HG02885 (cell line): ENCODE measurements around the gene RIMS4.

ENCODE experiments used
- ATAC-seq: cut with Tn5 transposase; IDR thresholded peaks from one replicate; pipeline ENCODE4 v1.9.1; 2021; ENCODE audit warnings: mild to moderate bottlenecking; ENCODE audit not compliant: unreplicated experiment, poor library complexity

The RIMS4 gene

DNA sequence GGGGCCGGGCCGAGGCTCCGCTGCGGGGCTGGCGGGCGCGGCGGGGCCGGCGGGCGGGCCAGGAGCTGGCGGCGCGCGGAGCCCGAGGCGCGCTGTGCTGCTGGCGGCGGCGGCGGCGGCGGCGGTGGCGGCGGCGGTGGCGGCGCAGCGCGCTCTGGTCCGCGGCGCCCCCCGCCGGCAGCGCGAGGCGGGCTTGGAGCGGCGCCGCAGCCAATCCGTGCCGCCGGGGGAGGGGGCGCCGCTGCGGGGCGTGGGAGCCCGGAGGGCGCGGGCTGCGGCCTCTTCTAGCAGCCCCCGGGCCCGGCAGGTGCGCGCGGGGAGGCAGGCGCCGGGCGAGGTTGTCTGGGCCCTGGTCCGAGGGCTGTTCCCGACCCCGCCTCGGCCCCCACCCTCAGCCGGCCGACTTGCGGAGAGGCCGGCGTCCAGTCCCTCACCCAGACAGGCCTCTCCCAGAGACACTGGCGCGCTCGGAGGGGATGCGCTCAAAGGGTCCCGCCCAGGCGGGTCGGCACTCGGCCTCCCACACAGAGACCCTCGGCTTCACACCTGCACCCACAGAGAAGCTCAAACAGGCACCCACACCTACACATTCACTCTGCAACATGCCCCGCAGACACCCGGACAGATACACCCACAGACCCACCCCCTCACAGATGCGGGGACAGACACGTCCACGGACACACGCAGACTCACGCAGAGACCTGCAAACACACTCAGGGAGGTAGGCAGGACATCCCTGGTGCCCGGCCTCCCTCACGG lies at the start of gene RIMS4:
RIMS4 (minus strand) TSS at position 156 of the 759 bp plus-strand sequence. CDS start 275 bp downstream, outside the sequence.
- no peak for ATAC-seq

DNA sequence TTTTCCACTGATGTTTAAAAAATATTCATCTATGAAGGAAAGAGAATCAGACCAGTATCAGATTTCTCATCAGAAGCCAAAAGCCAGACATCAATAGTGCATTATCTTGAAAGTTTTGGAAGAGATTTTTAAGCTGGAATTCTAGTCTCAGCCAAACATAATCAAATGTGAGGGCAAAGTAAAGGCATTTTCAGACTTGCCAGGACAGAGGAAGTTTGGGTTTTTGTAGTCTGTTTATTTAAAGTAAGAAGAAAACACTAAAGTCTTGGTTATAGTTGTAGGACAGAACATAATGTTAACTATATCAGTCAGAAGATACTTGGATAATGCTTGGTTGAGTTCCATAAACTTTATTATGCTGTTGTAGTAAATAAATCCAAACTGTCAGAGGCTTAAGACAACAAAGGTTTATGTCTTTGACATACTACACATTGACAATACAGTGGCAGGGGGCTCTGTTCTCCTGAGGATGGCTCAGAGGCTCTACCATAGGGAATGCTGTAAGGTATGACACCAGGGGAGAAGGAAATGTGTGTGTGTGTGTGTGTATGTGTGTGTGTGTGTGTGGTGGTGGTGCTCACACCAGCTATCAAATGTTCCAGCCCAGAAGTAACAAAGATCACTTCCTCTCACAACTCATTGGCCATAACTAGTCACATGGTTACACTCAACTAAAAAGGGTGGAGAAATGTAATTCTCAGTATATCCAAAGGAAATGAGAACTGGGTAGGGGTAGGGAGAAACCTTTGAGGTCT lies 48.4 kb upstream of the RIMS4 start:
- ATAC-seq, result no peak

DNA sequence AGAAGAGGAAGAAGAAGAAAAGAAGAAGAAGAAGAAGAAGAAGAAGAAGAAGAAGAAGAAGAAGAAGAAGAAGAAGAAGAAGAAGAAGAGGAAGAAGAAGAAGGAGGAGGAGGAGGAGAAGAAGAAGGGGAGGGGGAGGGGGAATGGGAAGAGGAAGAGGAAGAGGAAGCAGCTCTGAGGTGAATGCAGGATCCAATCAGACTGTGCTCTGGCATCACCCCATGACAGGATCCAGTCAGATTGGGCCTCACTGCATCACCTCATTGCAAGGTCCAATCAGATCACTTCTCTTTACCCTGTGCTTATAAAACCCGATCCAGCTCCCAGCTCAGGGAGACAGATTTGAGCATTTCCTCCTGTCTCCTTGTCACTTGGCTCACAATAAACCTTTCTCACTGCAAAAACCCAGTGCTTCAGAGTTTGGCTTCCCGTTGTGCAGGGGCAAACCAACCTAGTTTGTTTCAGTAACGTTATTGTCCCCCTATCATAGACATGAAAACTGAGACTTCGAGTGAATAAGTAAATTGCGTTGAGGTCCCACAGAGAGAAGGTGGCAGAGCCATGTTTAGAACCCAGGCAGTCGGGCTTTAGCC lies 46.6 kb upstream of the RIMS4 start:
- ATAC-seq, result no peak

DNA sequence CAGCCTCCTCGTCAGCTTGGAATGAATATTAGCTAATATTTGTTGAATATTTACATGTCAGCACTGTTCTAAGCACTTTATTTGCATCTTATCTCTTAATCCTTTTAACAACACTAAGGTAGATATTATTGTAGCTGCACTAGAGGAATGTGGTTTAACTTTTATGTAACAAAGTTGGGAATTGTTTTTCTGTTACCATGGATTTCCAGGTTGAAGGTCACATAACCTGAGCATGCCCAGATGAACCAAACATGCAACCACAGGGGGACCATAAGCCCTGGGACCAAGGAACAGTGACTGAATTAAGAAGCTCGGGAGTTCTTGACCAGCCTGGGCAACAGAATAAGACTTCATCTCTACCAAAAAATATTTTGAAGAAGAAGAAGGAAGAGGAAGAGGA lies 46.1 kb upstream of the RIMS4 start:
- no peak for ATAC-seq

DNA sequence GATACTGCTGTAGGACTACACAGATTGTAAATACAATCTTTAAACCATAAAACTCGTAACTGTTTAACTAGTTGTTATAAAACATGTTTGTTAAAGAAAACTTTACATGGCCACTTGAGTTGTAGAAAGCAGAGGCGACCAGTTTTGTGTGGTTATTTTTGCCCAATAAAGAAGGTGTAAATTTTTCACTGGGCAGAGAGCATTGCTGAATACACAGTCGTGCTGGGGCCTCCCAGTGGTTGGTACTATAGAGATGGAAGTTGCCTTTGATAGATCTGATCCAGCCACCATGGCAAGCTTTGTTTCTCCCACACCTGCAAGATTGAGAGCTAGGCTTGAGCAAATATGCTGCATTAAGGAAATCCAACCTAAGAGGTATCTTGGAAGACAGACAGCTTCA lies 41.2 kb upstream of the RIMS4 start:
- no peak for ATAC-seq

DNA sequence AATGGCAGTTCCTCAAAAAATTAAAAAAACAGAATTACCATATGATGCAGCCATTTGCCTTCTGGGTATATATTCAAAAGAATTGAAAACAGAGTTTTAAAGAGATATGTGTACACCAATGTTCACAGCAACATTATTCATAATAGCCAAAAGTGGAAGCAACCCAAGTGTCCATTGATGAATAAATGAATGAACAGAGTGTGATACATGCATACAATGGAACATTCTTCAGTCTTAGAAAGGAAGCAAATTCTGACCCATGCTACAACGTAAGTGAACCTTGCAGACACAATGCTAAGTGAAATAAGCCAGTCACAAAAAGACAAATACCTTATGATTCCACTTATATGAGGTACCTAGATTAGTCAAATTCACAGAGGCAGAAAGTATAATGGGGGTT lies 40.5 kb upstream of the RIMS4 start:
- ATAC-seq, result no peak

DNA sequence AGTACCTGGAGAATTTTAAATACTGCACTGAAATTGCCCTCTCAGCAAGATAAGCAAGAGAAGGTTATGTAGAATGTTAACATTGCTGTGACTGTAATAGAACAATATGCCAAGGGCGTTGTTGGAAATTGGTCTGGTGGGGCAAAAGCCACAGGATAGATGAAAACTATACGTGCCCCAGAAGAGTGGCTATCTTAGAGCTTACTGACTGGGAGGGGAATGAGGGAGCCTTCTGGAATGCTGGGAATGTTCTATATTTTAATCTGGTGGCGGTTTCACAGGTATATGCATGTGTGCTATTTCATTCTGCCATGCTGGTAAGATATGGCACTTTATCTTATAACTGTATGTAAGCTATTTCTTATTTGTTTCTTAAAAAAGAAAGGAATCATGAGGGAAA lies 39.9 kb upstream of the RIMS4 start:
- no peak for ATAC-seq

DNA sequence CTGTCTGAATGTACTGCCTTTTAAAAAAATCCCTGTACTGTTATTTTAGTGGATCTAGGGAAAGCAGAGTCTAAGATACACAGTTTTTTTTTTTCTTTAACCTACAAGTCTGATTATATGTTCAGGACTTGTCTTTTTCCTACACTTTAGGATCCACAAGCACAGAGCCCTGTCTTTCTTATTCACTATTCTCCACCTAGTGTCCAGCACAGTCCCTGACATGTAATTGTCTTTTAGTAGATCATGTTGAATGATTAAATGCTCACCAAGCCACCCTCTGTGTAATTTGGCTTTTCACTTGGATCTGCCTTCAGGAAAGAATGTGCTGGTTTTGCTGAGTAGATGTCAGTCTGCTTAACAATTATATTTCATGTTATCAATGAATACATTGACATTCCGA lies 39.4 kb upstream of the RIMS4 start:
- no peak for ATAC-seq

DNA sequence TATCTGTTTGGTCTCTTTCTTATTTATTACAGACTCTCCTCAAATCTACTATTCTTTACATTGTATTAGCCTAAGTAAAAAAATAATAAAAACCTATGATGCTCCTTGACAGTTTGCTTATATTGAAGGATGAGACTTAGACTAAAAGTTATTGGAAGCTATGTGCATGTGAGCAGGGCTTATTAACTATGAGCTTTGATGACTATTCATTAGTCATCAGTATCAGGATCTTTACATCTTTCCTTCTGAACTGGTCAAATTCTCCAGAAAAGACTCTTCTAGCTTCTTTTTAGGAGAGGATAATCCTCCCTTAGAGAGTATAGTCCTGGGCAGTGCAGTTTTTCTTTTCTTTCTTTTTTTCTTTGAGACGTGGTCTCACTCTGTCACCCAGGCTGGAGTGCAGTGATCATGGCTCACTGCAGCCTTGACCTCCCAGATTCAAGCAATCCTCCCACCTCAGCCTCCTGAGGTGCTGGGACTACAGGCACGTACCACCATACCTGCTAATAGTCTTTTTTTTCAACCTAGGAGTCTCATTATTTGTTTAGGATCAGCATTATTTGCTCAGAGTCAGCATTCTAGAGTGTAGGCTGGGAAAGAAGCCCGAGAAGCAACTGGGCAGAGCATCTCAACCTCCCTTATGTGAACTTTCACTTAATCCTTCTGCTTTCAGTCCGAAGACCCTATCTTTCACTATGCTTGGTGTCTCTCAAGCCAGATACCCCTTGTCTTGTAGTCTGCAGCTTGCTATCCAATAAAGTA lies 38.1 kb upstream of the RIMS4 start:
- no peak for ATAC-seq

DNA sequence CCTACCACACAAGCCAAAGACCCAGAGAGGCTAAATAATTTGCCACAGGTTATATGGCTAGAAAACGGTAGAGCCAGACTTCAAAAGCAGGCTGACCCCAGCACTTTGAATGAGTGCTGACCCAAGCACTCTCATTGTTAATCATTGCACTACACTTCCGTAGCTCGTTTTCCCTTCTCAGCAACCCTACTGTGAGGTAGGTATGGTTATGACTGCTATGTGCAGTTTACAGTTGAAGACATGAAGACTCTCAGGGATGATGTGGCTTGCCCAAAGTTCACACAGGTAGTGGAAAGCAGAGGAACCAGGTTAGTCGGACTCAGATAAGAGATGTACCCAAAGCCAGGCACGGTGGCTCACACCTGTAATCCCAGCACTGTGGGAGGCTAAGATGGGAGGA lies 33.5 kb upstream of the RIMS4 start:
- ATAC-seq, result no peak

DNA sequence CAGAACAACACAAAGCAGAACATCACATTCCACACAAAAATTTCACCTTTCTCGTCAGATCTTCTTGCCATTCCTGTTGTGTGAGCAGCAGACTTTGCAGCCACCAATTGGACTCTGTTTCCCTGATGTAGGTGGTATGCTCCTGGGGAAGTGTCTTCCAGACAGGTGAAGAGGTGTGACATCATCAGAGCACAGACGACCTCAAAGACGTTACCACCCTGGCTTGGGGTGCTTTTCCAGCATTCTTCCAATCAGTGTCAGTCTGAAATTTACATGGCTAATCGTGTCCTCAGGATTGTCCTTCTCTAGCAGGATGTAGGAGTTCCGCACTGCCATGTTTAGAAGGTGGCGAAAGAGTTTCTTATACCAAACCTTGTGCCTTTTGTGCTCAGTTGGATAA lies 31.6 kb upstream of the RIMS4 start:
- no peak for ATAC-seq

DNA sequence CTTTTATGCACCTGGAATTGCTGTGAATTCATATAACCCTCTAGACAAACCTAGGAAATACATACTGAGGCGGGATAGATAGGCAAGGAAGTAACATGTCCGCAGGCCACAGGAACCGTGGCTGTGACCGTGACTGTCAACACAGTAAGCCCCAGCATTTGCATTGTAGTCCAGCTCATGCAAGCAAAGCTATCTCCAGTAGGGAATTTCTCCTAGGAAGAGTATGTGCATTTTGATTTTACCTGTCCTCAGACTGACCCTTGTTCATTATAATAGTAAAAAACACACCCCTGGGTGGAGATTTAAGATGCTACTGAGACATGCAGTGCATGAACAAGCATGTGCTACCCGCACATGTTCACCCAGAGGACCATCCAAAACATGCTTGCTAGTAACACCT lies 30.5 kb upstream of the RIMS4 start:
- ATAC-seq, result no peak

DNA sequence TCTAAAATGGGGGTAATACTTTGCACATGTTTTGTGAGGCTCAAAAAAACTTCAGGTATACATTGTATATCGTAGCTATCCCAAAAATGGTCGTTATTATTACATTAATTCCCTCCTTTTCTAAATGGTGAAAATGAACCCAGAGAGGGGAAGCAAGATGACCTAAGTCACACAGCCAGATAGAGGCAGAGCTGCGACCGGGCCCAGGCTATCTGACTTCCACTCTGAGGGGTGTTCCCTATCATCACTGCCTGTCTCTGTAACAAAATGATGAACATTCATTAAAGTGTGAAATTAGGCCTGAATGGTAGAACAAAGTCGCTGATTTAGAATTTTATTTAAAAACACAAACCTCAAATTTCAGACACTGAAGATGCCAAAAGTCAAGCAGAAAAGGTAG lies 29.1 kb upstream of the RIMS4 start:
- no peak for ATAC-seq

DNA sequence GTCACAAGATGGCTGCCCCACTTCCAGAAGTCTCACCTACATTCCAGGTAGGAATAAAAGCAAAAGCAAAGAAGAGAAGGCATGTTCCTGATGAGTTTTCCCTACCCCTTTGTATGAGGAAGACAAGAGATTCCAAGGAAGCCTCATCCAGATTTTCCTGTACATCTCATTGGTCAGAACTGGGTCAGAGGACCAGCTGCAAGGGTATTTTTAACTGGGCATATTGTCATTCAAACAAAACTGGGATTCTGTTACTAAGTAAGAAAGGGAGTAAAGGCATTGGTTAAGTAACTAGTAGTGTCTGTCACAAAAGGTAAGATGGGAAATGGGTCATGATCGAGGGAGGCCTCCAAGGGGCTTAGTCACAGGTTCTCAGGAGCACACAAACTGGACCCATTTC lies 28.2 kb upstream of the RIMS4 start:
- ATAC-seq, result no peak

DNA sequence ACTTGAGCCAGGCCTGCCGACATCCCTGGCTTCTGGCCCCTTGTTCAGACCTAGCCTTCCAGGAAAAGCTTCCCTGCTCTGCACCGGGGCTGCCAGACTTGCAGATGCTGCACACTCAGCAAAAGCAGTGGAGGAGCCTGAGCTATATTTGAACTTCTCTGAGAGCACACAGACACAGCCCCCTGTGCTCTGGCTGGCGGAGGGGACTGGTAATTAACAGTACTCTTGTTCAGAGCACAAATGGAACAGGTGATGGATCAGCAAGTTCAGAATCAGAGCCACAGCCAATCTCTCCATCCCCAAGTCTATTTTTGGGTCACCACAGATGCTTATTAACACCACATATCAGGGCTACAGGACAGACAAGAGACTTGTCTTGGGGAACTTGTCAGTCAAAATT lies 27.6 kb upstream of the RIMS4 start:
- no peak for ATAC-seq

DNA sequence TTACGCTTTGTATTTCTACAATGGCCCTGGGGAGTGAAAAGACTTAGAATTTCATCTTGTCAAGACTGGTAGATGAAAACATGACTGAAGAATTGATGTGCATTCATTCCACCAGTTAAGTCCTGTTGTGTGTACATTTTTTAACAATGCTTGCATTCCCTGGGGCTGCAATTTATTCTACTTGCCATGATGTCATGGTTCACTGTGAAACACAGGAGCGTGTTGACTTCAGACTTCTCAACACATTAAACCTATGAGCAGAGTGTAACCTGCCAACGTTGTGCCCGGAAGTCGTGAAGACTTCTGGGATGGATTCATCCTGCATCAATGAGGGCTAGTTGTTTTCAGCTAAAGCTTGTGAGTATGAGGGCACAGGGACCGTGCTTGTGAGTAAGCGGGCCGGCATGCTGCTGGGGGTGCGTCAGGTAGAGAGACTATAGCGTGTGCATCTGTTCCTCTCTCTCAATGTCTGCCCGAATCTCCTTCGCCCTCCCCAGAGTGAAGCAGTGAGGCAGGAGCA lies 26.3 kb upstream of the RIMS4 start:
- ATAC-seq, result no peak

DNA sequence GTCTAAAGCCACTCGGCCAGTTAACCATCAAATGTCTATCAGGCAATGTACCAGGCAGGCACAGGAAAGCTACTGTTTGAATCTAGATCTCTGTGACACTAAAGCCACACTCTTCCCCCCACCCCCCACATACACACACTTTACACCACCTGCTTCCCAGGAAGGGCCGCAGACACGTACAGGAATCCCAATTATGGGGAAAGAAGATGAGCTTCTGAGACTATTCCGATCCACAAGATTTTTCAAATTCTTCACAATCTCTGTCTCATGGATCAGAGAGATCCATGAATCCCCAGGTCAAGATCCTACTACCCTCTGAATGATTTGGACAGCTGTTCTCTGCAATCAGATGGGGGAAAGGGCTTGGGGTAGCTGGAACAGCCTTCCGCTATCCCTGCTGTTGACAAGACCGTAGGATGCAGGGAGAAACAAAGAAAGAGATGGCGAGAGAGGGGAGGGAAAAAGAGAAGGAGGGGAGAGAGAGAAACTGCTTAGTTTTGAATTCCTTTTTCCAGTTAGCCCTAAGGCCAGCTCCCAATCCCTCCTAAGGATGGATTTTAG lies 25.4 kb upstream of the RIMS4 start:
- ATAC-seq, result no peak

DNA sequence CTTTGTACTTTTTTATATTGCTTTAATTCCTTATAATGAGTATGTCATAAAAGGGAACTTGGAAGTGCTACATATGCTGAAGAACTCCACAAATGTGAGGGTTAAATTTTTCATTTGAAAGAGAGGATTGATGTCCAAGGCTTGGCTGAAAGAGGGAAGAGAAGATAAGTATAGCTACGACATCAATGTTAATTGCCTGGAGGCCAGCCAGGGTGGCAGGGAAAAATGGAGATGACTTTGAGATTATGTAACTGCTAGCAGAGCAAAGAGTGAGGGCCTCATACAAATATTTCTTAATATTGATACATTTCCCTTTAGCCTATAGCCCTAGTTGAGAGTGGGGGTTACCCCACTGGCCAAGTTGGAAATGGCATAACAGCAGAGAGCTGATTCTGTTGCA lies 24.8 kb upstream of the RIMS4 start:
- ATAC-seq, result no peak

DNA sequence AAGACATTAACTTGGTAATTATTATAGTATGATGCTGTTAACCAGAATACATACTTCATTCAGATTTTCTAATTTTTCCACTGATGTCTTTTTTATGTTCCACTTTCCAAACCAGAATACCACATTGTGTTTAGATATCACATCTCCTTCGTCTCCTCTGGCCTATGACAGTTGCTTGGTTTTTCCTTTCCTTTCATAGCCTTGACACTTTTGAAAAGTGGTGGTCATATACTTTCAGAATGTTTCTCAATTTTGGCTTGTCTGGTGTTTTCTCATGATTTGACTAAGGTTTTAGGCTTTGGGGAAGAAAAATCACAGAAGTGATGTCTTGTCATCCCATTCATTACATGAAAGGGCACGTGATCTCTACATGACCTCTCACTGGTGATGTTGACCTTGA lies 24.3 kb upstream of the RIMS4 start:
- no peak for ATAC-seq

DNA sequence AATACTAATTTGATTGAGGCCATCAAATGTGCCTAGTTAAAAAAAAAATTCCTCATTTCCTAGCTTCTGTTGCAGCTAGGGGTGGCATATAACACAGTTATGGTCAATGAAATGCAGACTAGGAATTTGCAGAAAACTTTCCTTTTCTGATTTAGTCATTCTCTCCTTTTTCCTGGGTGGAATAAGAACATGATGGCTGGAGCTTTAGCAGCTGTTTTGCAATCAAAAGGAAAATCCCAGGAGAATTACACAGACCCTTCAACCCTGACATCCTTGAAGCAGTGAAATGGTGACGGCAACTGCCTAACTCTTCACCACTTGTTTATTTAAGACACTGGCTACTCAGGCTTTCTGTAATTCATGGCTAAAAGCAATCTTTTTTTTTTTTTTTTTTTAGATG lies 23.1 kb upstream of the RIMS4 start:
- ATAC-seq, result no peak
